ENCODE data around the gene LTA4H.

DNA sequence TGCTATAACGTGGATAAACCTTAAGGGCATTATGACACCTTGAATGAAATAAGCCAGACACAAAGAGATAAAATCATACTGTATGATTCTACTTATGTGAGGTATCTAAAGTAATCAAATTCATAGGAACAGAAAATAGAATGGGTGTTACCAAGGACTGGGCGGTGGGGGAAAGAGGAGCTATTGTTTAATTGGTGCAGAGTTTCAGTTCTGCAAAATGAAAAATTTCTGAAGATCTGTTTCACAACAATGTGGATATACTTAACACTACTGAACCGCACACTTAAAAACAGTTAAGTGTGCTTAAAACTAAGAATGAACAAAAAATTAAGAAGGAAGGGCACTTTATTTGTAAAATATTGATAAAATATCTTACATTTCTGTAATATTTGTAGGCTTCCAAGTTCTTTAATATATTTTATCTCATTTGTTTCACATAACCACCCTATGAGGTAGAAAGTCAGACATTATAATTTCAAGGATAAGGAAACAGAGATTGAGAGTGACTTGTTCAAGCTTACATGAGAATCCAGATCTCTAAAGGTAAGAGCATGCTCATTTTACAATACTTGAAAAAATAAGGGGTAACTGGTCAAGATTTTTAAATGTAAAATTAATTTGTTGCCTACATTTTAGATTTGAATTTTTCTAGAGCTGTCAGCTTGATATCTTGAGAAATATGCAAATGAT lies 14.9 kb downstream of the LTA4H start:
- TF ChIP-seq, protein P1, sequence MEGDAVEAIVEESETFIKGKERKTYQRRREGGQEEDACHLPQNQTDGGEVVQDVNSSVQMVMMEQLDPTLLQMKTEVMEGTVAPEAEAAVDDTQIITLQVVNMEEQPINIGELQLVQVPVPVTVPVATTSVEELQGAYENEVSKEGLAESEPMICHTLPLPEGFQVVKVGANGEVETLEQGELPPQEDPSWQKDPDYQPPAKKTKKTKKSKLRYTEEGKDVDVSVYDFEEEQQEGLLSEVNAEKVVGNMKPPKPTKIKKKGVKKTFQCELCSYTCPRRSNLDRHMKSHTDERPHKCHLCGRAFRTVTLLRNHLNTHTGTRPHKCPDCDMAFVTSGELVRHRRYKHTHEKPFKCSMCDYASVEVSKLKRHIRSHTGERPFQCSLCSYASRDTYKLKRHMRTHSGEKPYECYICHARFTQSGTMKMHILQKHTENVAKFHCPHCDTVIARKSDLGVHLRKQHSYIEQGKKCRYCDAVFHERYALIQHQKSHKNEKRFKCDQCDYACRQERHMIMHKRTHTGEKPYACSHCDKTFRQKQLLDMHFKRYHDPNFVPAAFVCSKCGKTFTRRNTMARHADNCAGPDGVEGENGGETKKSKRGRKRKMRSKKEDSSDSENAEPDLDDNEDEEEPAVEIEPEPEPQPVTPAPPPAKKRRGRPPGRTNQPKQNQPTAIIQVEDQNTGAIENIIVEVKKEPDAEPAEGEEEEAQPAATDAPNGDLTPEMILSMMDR (IDR thresholded peaks at IDR 0.05; ENCODE audit: low read length), result no peak
- TF ChIP-seq EZH2 (optimal IDR thresholded peaks at IDR 0.05; ENCODE audit: low read depth, low read length), result no peak

Data from MM.1S (cell line).